Endothelial cell of umbilical vein (primary cell): ENCODE results near the gene RECQL5. TPM values are rescaled to one million over a fixed set of nuclear protein-coding genes. Genes with fewer than 3 reads are reported as not detected.

ENCODE experiments used
- BruUV-seq: library from RNA; stranded (reverse); fragments of 400-500 nt; replicated peaks from 2 replicates; lab custom pipeline; 2021; lab: Mats Ljungman, UMichigan
- CTCF ChIA-PET: fragments of 300-600, 350-600 bp; sonication (Branson Sonifier 250); formaldehyde crosslinking; loops from one replicate; lab custom pipeline; 2021; ENCODE audit warnings: antibody characterized with exemption, inconsistent platforms; lab: Charles Lee
- POLR2A ChIA-PET: fragments of 300-600, 350-600 bp; sonication (Branson Sonifier 250); formaldehyde crosslinking; loops from one replicate; lab custom pipeline; 2021; ENCODE audit warnings: antibody characterized with exemption, inconsistent platforms; lab: Charles Lee
- DNase-seq: peaks from one replicate; pipeline ENCODE4 v3.0.0-alpha.2; 2011; ENCODE audit warnings: low read depth, low spot score
- FAIRE-seq: peaks from 2 replicates; lab custom pipeline; 2011; peaks lifted over from hg19 to GRCh38; lab: Jason Lieb, UNC
- H2AFZ ChIP-seq: 2 replicates; pipeline ENCODE4 v1.6.0; 2012; ENCODE audit warnings: low read depth, low read length, control low read depth, inconsistent platforms
- H3K27ac ChIP-seq: 2 replicates; pipeline ENCODE4 v1.5.1; 2011; ENCODE audit warnings: low read depth, mild to moderate bottlenecking, control low read depth, low read length, moderate library complexity; ENCODE audit not compliant: insufficient read depth
- H3K27me3 ChIP-seq, 2 experiments: 2 replicates each; pipeline versions ENCODE4 v1.6.0 to v1.6.1; 2011; ENCODE audit warnings: low read length in 2 of 2, mixed read lengths in 1 of 2; ENCODE audit not compliant: control insufficient read depth in 2 of 2, insufficient read depth in 2 of 2
- H3K36me3 ChIP-seq, 2 experiments: 2 replicates in 1 of 2; 3 replicates in 1 of 2; pipeline ENCODE4 v1.5.1; 2011; ENCODE audit warnings: low read length in 2 of 2, mild to moderate bottlenecking in 1 of 2, moderate library complexity in 1 of 2; ENCODE audit not compliant: control insufficient read depth in 2 of 2, insufficient read depth in 2 of 2; ENCODE audit errors: extremely low read depth in 1 of 2
- H3K4me1 ChIP-seq: 3 replicates; pipeline ENCODE4 v1.5.1; 2011; ENCODE audit warnings: mild to moderate bottlenecking, low read length; ENCODE audit not compliant: control insufficient read depth, insufficient read depth; ENCODE audit errors: extremely low read depth
- H3K4me2 ChIP-seq: 2 replicates; pipeline ENCODE4 v1.6.1; 2011; ENCODE audit warnings: low read length, control low read depth, mixed read lengths; ENCODE audit not compliant: insufficient read depth
- H3K4me3 ChIP-seq, 3 experiments: fragments of 200-600 bp in 1 of 3; sonication (generic), shearing (Covaris generic) in 1 of 3; replicated peaks in 1 of 3; 2 replicates each; pipeline ENCODE4 v1.5.1; 2011 to 2016; ENCODE audit warnings: control low read depth in 3 of 3, low read length in 3 of 3, mild to moderate bottlenecking in 2 of 3, inconsistent platforms in 1 of 3, low read depth in 1 of 3, moderate library complexity in 1 of 3; ENCODE audit not compliant: insufficient read depth in 1 of 3
- H3K79me2 ChIP-seq: 2 replicates; pipeline ENCODE4 v1.6.0; 2012; ENCODE audit warnings: low read length, inconsistent platforms; ENCODE audit not compliant: control insufficient read depth, insufficient read depth
- H3K9ac ChIP-seq: replicated peaks from 2 replicates; pipeline ENCODE3; 2011; ENCODE audit warnings: low read length, control low read depth; ENCODE audit not compliant: insufficient read depth; ENCODE audit errors: extremely low read depth
- H3K9me1 ChIP-seq: replicated peaks from 3 replicates; pipeline ENCODE4 v1.6.0; 2011; ENCODE audit warnings: mild to moderate bottlenecking, low read length; ENCODE audit not compliant: control insufficient read depth, insufficient read depth; ENCODE audit errors: extremely low read depth
- H3K9me3 ChIP-seq: replicated peaks from 2 replicates; pipeline ENCODE4 v1.5.1; 2012; ENCODE audit warnings: low read length, inconsistent platforms; ENCODE audit not compliant: control insufficient read depth, insufficient read depth
- H4K20me1 ChIP-seq: replicated peaks from 2 replicates; pipeline ENCODE3; 2011; ENCODE audit warnings: mild to moderate bottlenecking, low read length; ENCODE audit not compliant: control insufficient read depth, insufficient read depth; ENCODE audit errors: extremely low read depth
- CTCF ChIP-seq, 2 donors: IDR thresholded peaks; 1 replicate in 1 of 2; 2 replicates in 1 of 2; pipeline ENCODE4 v1.5.1; 2011; ENCODE audit warnings: low read length in 2 of 2, mild to moderate bottlenecking in 2 of 2, moderate library complexity in 2 of 2, control low read depth in 1 of 2, inconsistent platforms in 1 of 2, low read depth in 1 of 2; ENCODE audit not compliant: insufficient read depth in 1 of 2; ENCODE audit errors: extremely low read depth in 1 of 2
- EZH2 ChIP-seq: IDR thresholded peaks from 2 replicates; pipeline ENCODE4 v1.6.1; 2012; ENCODE audit warnings: borderline replicate concordance, low read depth, mild to moderate bottlenecking, moderate library complexity, low read length, inconsistent platforms; ENCODE audit not compliant: severe bottlenecking
- FOS ChIP-seq: IDR thresholded peaks from 2 replicates; pipeline ENCODE4 v1.6.1; 2011; ENCODE audit warnings: mild to moderate bottlenecking, low read length, moderate library complexity, borderline replicate concordance; ENCODE audit not compliant: insufficient read depth
- GATA2 ChIP-seq: IDR thresholded peaks from 2 replicates; pipeline ENCODE4 v1.7.0; 2011; ENCODE audit warnings: low read depth, mild to moderate bottlenecking, moderate library complexity, mixed read lengths, low read length; ENCODE audit not compliant: insufficient read length, insufficient read depth
- JUN ChIP-seq: IDR thresholded peaks from 2 replicates; pipeline ENCODE4 v1.6.1; 2011; ENCODE audit warnings: borderline replicate concordance, low read depth; ENCODE audit not compliant: insufficient read length, insufficient read depth
- MAX ChIP-seq: IDR thresholded peaks from 2 replicates; pipeline ENCODE4 v1.6.1; 2011; ENCODE audit not compliant: insufficient read depth, insufficient read length
- MYC ChIP-seq: IDR thresholded peaks from one replicate; pipeline ENCODE4 v1.6.1; 2011; ENCODE audit warnings: mild to moderate bottlenecking, low read depth, low read length
- POLR2A ChIP-seq: IDR thresholded peaks from 2 replicates; pipeline ENCODE4 v1.6.1; 2012; ENCODE audit warnings: low read depth, mild to moderate bottlenecking, control low read depth, low read length
- POLR2AphosphoS5 ChIP-seq: IDR thresholded peaks from 2 replicates; pipeline ENCODE4 v1.6.1; 2012; ENCODE audit warnings: low read depth, mild to moderate bottlenecking, control low read depth, low read length, moderate library complexity; ENCODE audit not compliant: insufficient read depth
- dilution Hi-C: fragments of 300-500 bp; cut with MboI; formaldehyde crosslinking; loops from one replicate; pipeline ENCODE4 v1.15.0; 2019; ENCODE audit warnings: low sequenced_read_pairs; ENCODE audit not compliant: extremely low pct_ligation_motif_present
- intact Hi-C: fragments of 100-400 bp; cut with micrococcal nuclease; formaldehyde crosslinking; loops from one replicate; pipeline ENCODE4 v1.10.0; 2022
- polyA plus RNA-seq, 4 experiments: library from polyadenylated mRNA; depleted of rRNA in 3 of 4; stranded (reverse) in 3 of 4; unstranded in 1 of 4; fragments of >200 nt; gene quantifications; 2 replicates each; pipeline versions ENCODE4 v1.2.1 to v1.2.3, GENCODE V29; 2011 to 2012; ENCODE audit warnings: missing spikeins in 1 of 4
- total RNA-seq: library from RNA; stranded (reverse); gene quantifications from 2 replicates; pipeline ENCODE4 v1.2.3, GENCODE V29; 2021

The RECQL5 gene
- total and polyA plus RNA-seq, 2 donors (not counting 3 experiments of a cell fraction or from before 2014, with no cell fraction given), result 21.3 to 30.7 TPM

GRCh38 chr17:75603123-75603522 is 63.8 kb downstream of the RECQL5 start:
- no peak for TF ChIP-seq FOS
- no peak for TF ChIP-seq EZH2
- no peak for TF ChIP-seq MAX
- no peak for TF ChIP-seq JUN
- no peak for TF ChIP-seq POLR2AphosphoS5
- no peak for TF ChIP-seq CTCF (IDR thresholded peaks at IDR 0.05; ENCODE audit: extremely low read depth in 1 of 2, insufficient read depth in 1 of 2, low read depth in 1 of 2, low read length in 2 of 2)
- TF ChIP-seq MYC, result no peak
- TF ChIP-seq POLR2A, result no peak
- no peak for TF ChIP-seq GATA2
- Histone ChIP-seq H3K9ac (no peak overlapping the region), H3K9me3 (no peaks in the 10 kb centered on the region), H3K79me2 (no peaks in the 10 kb centered on the region), H2AFZ (no peak overlapping the region), H3K9me1 (no peaks in the 10 kb centered on the region), H3K36me3 (no peaks in the 10 kb centered on the region), H3K27me3 (no peaks in the 10 kb centered on the region), H3K4me2 (no peak overlapping the region), H4K20me1 (no peaks in the 10 kb centered on the region), H3K4me3 (no peak overlapping the region), H3K27ac (no peak overlapping the region), H3K4me1 (no peaks in the 10 kb centered on the region)
- dilution Hi-C loops (no loop called here), intact Hi-C loops (no loop called here)
- FAIRE-seq (no peak), DNase-seq (no peak)
- no TSS peak for BruUV-seq
- POLR2A ChIA-PET, result interaction anchor here (0.6 kb wide), 1 partner anchor 17 kb away, joined by 3 read pairs; no protein-coding TSS in a partner anchor
- CTCF ChIA-PET, result interaction anchor here (1.7 to 4.8 kb wide), 6 partner anchors 12 to 146 kb away, joined by 3 to 67 read pairs (median 22); partner anchors contain the start of gene SMIM5
